ENCODE results near the gene HTR4. TPM values are rescaled to one million over a fixed set of nuclear protein-coding genes. Genes with fewer than 3 reads are reported as not detected.

Gene HTR4
- total RNA-seq, 1 experiment from 2014 or later = not detected

GRCh38 chr5:148666353-148666752 is 12.0 kb upstream of the HTR4 start:
- Histone ChIP-seq H2AFZ (ENCODE audit: low read length) (no peak overlapping the region), H3K4me1 (ENCODE audit: insufficient read depth, low read length) (no peaks in the 10 kb centered on the region), H3K9ac (ENCODE audit: extremely low read depth, insufficient read length, low read length) (no peak overlapping the region), H3K9me3 (ENCODE audit: control insufficient read depth, low read depth, low read length) (no peaks in the 10 kb centered on the region), H3K4me2 (ENCODE audit: insufficient read depth, insufficient read length, low read length) (no peak overlapping the region), H2BK120ac (ENCODE audit: low read depth, low read length, poor library complexity, severe bottlenecking) (no peak overlapping the region), H3K23ac (ENCODE audit: insufficient read length, low read depth, low read length) (no peak overlapping the region), H3K27ac (ENCODE audit: insufficient read length, low read depth, low read length) (no peak overlapping the region), H3K79me2 (ENCODE audit: insufficient read depth, low read length) (no peaks in the 10 kb centered on the region), H2BK20ac (ENCODE audit: low read depth, low read length, poor library complexity, severe bottlenecking) (no peak overlapping the region), H4K91ac (ENCODE audit: insufficient read length, low read depth, low read length) (no peak overlapping the region), H2AK5ac (ENCODE audit: insufficient read length, low read length) (no peak overlapping the region), H3K4ac (ENCODE audit: low read depth, low read length) (no peak overlapping the region), H3K23me2 (ENCODE audit: insufficient read length, low read depth, low read length, poor library complexity, severe bottlenecking) (no peaks in the 10 kb centered on the region), H2BK5ac (ENCODE audit: insufficient read length, low read length) (no peak overlapping the region), H4K20me1 (ENCODE audit: control insufficient read depth, insufficient read depth, insufficient read length) (no peaks in the 10 kb centered on the region), H2BK15ac (ENCODE audit: low read depth, low read length) (no peak overlapping the region), H3K18ac (ENCODE audit: insufficient read length, low read depth, low read length) (no peak overlapping the region), H4K5ac (ENCODE audit: insufficient read length, low read depth, low read length) (no peak overlapping the region), H3K14ac (ENCODE audit: insufficient read depth, low read length) (no peak overlapping the region), H3T11ph (ENCODE audit: low read length) (no peak overlapping the region), H3K27me3 (ENCODE audit: insufficient read depth, low read length) (no peaks in the 10 kb centered on the region), H3K79me1 (ENCODE audit: insufficient read depth, low read depth, low read length, poor library complexity, severe bottlenecking) (no peaks in the 10 kb centered on the region), H4K8ac (replicated peaks; ENCODE audit: insufficient read length, low read depth, low read length) (no peak overlapping the region), H2BK12ac (ENCODE audit: insufficient read length, low read depth, low read length) (no peak overlapping the region), H3K56ac (ENCODE audit: insufficient read length, low read depth, low read length) (no peak overlapping the region)
- TF ChIP-seq CTCF (conservative IDR thresholded peaks at IDR 0.05) = no peak
- Mint-ChIP-seq H3K36me3 (ENCODE audit: insufficient read depth in 1 of 3, low read depth in 3 of 3) (no peaks in the 10 kb centered on the region), H3K4me3 (no peak overlapping the region), H3K27me3 (ENCODE audit: low read depth) (peaks cover 5% of the 10 kb centered on the region), H3K27ac (no peak overlapping the region), H3K9me3 (no peaks in the 10 kb centered on the region), H3K4me1 (no peaks in the 10 kb centered on the region)
- DNase-seq = no peak
- WGBS (ENCODE audit: extremely low coverage, insufficient read length, low lambda C conversion rate) = no CpG with 5 or more reads among the region's 4 CpGs
